BLaER1 treated with 17β-estradiol and CSF1 and Interleukin-3, amounts not matched to agents 10 nM and 100 nM (cell line): ENCODE measurements around the gene GCNT3.
"Not testable (repeated sequence)": the region's sequence is repeated elsewhere in the genome, so short reads cannot be mapped to it uniquely, and the experiment has no call there.

ENCODE experiments used
- H3K27ac ChIP-seq, 11 experiments: shearing (Covaris generic); formaldehyde crosslinking; 2 replicates each; pipeline ENCODE4 v1.8.1; 2022
- H3K27me3 ChIP-seq, 11 experiments: shearing (Covaris generic); formaldehyde crosslinking; 2 replicates each; pipeline ENCODE4 v1.8.1; 2022
- H3K36me3 ChIP-seq, 11 experiments: shearing (Covaris generic); formaldehyde crosslinking; 2 replicates each; pipeline ENCODE4 v1.8.1; 2022
- H3K4me1 ChIP-seq, 10 experiments: shearing (Covaris generic); formaldehyde crosslinking; 2 replicates each; pipeline ENCODE4 v1.8.1; 2022
- H3K4me2 ChIP-seq, 11 experiments: shearing (Covaris generic); formaldehyde crosslinking; 2 replicates each; pipeline ENCODE4 v1.8.1; 2022
- H3K4me3 ChIP-seq, 10 experiments: shearing (Covaris generic); formaldehyde crosslinking; 2 replicates each; pipeline ENCODE4 v1.8.1; 2022
- H3K9ac ChIP-seq, 11 experiments: shearing (Covaris generic); formaldehyde crosslinking; 2 replicates each; pipeline ENCODE4 v1.8.1; 2022
- H3K9me3 ChIP-seq, 11 experiments: shearing (Covaris generic); formaldehyde crosslinking; replicated peaks in 1 of 11; 2 replicates each; pipeline ENCODE4 v1.8.1; 2022
- H4K20me1 ChIP-seq, 11 experiments: shearing (Covaris generic); formaldehyde crosslinking; 2 replicates each; pipeline ENCODE4 v1.8.1; 2022
- Cebpa-rat ChIP-seq, 11 experiments: shearing (Covaris generic); IDR thresholded peaks; 2 replicates each; pipeline ENCODE4 v1.8.1; 2022

GCNT3 gene

DNA sequence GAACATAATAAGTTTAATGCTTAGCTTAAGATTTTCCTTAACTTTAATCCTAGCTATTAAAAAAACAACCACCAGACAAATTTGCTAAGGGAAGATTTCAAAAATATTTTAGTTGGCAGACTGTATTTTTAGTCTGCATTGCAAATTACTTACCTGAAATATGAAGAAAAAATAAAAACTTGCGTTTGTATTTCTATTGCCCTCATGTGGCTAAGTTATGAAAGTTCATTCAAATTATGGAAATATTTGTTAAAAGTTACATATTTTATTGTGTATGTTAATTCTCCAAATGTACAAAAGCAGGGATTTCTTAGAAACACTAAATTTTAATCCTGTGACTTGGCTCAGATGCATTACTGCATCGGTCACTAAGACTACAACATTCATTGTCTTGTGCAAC, 30.8 kb downstream of the GCNT3 start:
- no peak for TF ChIP-seq Cebpa-rat (IDR thresholded peaks at IDR 0.05)
- no peak overlapping the region for H3K4me2 ChIP-seq
- H3K4me3 ChIP-seq = no peak overlapping the region
- H3K9me3 ChIP-seq = no peaks in the 10 kb centered on the region
- H4K20me1 ChIP-seq = peaks cover 0 to 31% (median 17%) of the 10 kb centered on the region in 11 experiments; a peak in 12 of 22 replicates
- no peak overlapping the region for H3K9ac ChIP-seq
- no peaks in the 10 kb centered on the region for H3K4me1 ChIP-seq
- no peak overlapping the region for H3K27ac ChIP-seq
- no peaks in the 10 kb centered on the region for H3K27me3 ChIP-seq
- H3K36me3 ChIP-seq = peaks cover 75 to 100% (median 92%) of the 10 kb centered on the region in 11 experiments

- no peak overlapping the region for H3K4me3 ChIP-seq
- TF ChIP-seq Cebpa-rat (IDR thresholded peaks at IDR 0.05) = no peak
- H3K9me3 ChIP-seq = no peaks in the 10 kb centered on the region
- H3K9ac ChIP-seq = no peak overlapping the region
- H3K27ac ChIP-seq = no peak overlapping the region
- H3K36me3 ChIP-seq = peaks cover 82 to 100% (median 92%) of the 10 kb centered on the region in 11 experiments
- no peaks in the 10 kb centered on the region for H3K27me3 ChIP-seq
- H3K4me2 ChIP-seq = no peak overlapping the region
- H4K20me1 ChIP-seq = peaks cover 0 to 31% (median 22%) of the 10 kb centered on the region in 11 experiments; a peak in 12 of 22 replicates
- H3K4me1 ChIP-seq = no peaks in the 10 kb centered on the region
Measured at GRCh38 chr15:59644756-59645155, 33.2 kb downstream of the GCNT3 start.

- Histone ChIP-seq H3K36me3 (peaks cover 84 to 100% (median 92%) of the 10 kb centered on the region in 11 experiments), H4K20me1 (peaks cover 0 to 33% (median 22%) of the 10 kb centered on the region in 11 experiments; a peak in 14 of 22 replicates)
- not testable (repeated sequence) for H3K9me3 ChIP-seq, H3K27ac ChIP-seq, H3K4me1 ChIP-seq, H3K27me3 ChIP-seq, H3K9ac ChIP-seq, H3K4me3 ChIP-seq, H3K4me2 ChIP-seq
Measured at GRCh38 chr15:59645812-59646211, 34.2 kb downstream of the GCNT3 start.

GRCh38 chr15:59646277-59646676, 34.7 kb downstream of the GCNT3 start:
- Histone ChIP-seq H3K9ac (no peak overlapping the region), H4K20me1 (peaks cover 3 to 34% (median 22%) of the 10 kb centered on the region in 11 experiments; a peak in 14 of 22 replicates), H3K36me3 (peaks cover 85 to 100% (median 92%) of the 10 kb centered on the region in 11 experiments), H3K9me3 (no peaks in the 10 kb centered on the region), H3K4me1 (no peaks in the 10 kb centered on the region), H3K4me3 (no peak overlapping the region), H3K27me3 (no peaks in the 10 kb centered on the region), H3K27ac (no peak overlapping the region), H3K4me2 (no peak overlapping the region)
- no peak for TF ChIP-seq Cebpa-rat (IDR thresholded peaks at IDR 0.05)

DNA sequence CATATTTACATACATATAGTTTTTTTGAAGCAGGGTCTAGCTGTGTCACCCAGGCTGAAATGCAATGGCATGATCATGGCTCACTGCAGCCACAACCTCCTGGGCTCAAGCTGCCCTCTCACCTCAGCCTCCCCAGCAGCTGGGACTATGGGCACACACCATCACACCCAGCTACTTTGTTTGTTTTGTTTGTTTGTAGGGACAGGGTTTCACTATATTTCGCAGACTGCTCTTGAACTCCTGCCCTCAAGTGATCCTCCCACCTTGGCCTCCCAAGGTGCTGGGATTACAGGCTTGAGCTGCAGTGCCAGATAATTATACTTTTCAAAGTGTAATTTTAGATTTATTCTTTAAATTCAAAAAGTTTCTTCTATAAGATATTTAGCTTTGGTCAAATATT, 35.5 kb downstream of the GCNT3 start:
- peaks cover 85 to 100% (median 92%) of the 10 kb centered on the region in 11 experiments for H3K36me3 ChIP-seq
- H4K20me1 ChIP-seq = peaks cover 3 to 34% (median 22%) of the 10 kb centered on the region in 11 experiments; a peak in 14 of 22 replicates
- H3K4me1 ChIP-seq = no peaks in the 10 kb centered on the region
- TF ChIP-seq Cebpa-rat (IDR thresholded peaks at IDR 0.05) = no peak
- no peak overlapping the region for H3K9ac ChIP-seq
- no peak overlapping the region for H3K4me2 ChIP-seq
- H3K4me3 ChIP-seq = no peak overlapping the region
- H3K27ac ChIP-seq = no peak overlapping the region
- H3K9me3 ChIP-seq = peaks cover 0 to 6% (median 3%) of the 10 kb centered on the region in 11 experiments; a peak in 10 of 22 replicates
- H3K27me3 ChIP-seq = no peaks in the 10 kb centered on the region

DNA sequence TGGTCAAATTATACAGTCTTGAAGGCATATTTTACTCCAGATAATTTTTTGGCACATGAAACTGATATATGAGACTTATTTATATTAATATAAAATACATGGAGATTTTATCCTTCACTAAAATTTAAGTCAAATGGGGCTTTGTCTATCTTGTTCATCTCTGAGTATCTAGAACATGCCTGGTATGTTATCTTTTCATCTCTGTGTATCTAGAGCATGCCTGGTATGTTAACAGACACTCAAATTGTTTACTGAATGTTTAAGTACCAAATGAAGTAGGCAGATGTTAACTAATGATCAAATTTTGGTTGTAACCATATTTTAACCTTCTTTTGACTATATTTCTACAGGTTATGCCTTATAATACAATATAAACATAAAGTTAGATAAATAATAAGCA, 38.0 kb downstream of the GCNT3 start:
- Histone ChIP-seq H3K4me3 (no peak overlapping the region), H4K20me1 (peaks cover 16 to 49% (median 33%) of the 10 kb centered on the region in 11 experiments; a peak in 16 of 22 replicates), H3K9me3 (peaks cover 0 to 26% (median 18%) of the 10 kb centered on the region in 11 experiments; a peak in 17 of 22 replicates), H3K36me3 (peaks cover 80 to 100% (median 96%) of the 10 kb centered on the region in 11 experiments), H3K4me1 (peaks cover 0 to 13% (median 5%) of the 10 kb centered on the region in 10 experiments; a peak in 11 of 20 replicates), H3K27ac (no peak overlapping the region), H3K27me3 (no peaks in the 10 kb centered on the region), H3K9ac (no peak overlapping the region), H3K4me2 (no peak overlapping the region)
- no peak for TF ChIP-seq Cebpa-rat (IDR thresholded peaks at IDR 0.05)

DNA sequence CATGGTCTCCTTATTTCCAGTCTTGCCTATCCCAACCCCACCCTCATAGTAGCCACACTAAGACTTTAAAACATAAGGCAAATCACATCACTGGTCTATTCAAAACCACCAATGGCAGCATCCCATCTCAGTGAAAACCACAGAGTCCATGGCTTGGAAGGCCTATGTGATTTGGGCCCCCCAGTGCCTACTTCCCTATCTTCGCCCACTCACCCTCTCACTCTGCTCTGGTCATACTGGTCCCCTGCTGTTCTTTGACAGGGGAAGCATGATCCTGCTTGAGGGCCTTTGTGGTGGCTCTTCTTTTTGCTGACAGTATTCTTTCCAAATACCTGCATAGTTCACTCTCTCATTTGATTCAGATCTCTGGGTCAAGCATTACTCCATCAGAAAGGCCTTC, 42.5 kb downstream of the GCNT3 start:
- Histone ChIP-seq H3K4me1 (peaks cover 18 to 38% (median 28%) of the 10 kb centered on the region in 10 experiments), H4K20me1 (peaks cover 22 to 54% (median 42%) of the 10 kb centered on the region in 11 experiments; a peak in 16 of 22 replicates), H3K27me3 (no peaks in the 10 kb centered on the region), H3K36me3 (peaks cover 49 to 83% (median 72%) of the 10 kb centered on the region in 11 experiments), H3K4me2 (peak overlapping the region in 4 of 11 experiments; percentile 25 to 92 (median 87); a peak in 7 of 22 replicates), H3K9ac (no peak overlapping the region), H3K27ac (no peak overlapping the region), H3K9me3 (peaks cover 0 to 26% (median 18%) of the 10 kb centered on the region in 11 experiments; a peak in 17 of 22 replicates), H3K4me3 (no peak overlapping the region)
- no peak for TF ChIP-seq Cebpa-rat (IDR thresholded peaks at IDR 0.05)

- H3K27ac ChIP-seq = peak within 1 kb of the TSS; percentile 92 to 97 (median 93)
- H4K20me1 ChIP-seq = peaks cover 22 to 58% (median 38%) of the 10 kb centered on the region in 11 experiments; a peak in 15 of 22 replicates
- H3K9ac ChIP-seq = peak within 1 kb of the TSS; percentile 95 to 98 (median 96)
- H3K36me3 ChIP-seq = peaks cover 49 to 83% (median 69%) of the 10 kb centered on the region in 11 experiments
- no peaks in the 10 kb centered on the region for H3K27me3 ChIP-seq
- peak within 1 kb of the TSS; percentile 86 to 99 (median 93) for H3K4me3 ChIP-seq
- peaks cover 18 to 46% (median 31%) of the 10 kb centered on the region in 10 experiments for H3K4me1 ChIP-seq
- H3K4me2 ChIP-seq = peak within 1 kb of the TSS; percentile 71 to 94 (median 86)
- TF ChIP-seq Cebpa-rat (IDR thresholded peaks at IDR 0.05) = no peak
- peaks cover 0 to 20% (median 16%) of the 10 kb centered on the region in 11 experiments; a peak in 17 of 22 replicates for H3K9me3 ChIP-seq
Measured at GRCh38 chr15:59656897-59657634, 45.5 kb downstream of the GCNT3 start, which contains the start of gene GTF2A2. TSS of gene GTF2A2 (minus strand) at chr15:59657515. CDS start at chr15:59652277, 5,238 bp downstream.

DNA sequence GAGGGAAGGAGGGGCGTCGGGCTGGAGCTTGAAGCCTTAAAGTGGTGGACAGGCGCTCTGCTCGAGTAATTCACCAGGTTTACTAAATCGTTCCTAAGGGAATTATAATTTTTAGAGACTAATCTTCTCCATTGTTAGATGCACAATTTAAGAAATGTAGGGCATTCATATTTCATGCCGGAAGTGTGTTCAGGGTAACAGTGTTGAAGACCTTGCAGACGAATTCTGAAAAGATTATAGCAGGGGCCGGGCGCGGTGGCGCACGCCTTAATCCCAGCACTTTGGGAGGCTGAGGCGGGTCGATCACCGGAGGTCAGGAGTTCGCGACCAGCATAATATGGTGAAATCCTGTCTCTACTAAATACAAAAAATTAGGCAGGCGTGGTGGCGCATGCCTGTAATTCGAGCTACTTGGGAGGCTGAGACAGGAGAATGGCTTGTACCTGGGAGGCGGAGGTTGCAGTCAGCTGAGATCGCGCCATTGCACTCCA, 46.1 kb downstream of the GCNT3 start:
- Histone ChIP-seq H4K20me1 (peaks cover 20 to 60% (median 34%) of the 10 kb centered on the region in 11 experiments; a peak in 15 of 22 replicates), H3K9me3 (peaks cover 0 to 15% (median 10%) of the 10 kb centered on the region in 11 experiments; a peak in 17 of 22 replicates), H3K9ac (peak overlapping the region; percentile 95 to 98 (median 96); a peak in 18 of 22 replicates), H3K4me1 (peaks cover 18 to 46% (median 31%) of the 10 kb centered on the region in 10 experiments), H3K36me3 (peaks cover 49 to 83% (median 69%) of the 10 kb centered on the region in 11 experiments), H3K27ac (peak overlapping the region in 5 of 11 experiments; percentile 92 to 97 (median 93); a peak in 10 of 22 replicates), H3K4me2 (peak overlapping the region; percentile 39 to 85 (median 65); a peak in 21 of 22 replicates), H3K4me3 (peak overlapping the region; percentile 86 to 99 (median 93)), H3K27me3 (no peaks in the 10 kb centered on the region)
- TF ChIP-seq Cebpa-rat (IDR thresholded peaks at IDR 0.05) = no peak
